ENCODE results near the gene N4BP2L2.

GRCh38 chr13:32535115-32535514 lies 3.5 kb downstream of the N4BP2L2 start:
- TF ChIP-seq, protein P1, sequence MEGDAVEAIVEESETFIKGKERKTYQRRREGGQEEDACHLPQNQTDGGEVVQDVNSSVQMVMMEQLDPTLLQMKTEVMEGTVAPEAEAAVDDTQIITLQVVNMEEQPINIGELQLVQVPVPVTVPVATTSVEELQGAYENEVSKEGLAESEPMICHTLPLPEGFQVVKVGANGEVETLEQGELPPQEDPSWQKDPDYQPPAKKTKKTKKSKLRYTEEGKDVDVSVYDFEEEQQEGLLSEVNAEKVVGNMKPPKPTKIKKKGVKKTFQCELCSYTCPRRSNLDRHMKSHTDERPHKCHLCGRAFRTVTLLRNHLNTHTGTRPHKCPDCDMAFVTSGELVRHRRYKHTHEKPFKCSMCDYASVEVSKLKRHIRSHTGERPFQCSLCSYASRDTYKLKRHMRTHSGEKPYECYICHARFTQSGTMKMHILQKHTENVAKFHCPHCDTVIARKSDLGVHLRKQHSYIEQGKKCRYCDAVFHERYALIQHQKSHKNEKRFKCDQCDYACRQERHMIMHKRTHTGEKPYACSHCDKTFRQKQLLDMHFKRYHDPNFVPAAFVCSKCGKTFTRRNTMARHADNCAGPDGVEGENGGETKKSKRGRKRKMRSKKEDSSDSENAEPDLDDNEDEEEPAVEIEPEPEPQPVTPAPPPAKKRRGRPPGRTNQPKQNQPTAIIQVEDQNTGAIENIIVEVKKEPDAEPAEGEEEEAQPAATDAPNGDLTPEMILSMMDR (conservative IDR thresholded peaks at IDR 0.05): no peak
- no peak for TF ChIP-seq ZFX (IDR thresholded peaks at IDR 0.05)
